ENCODE results near the gene NEK11. TPM values are rescaled to one million over a fixed set of nuclear protein-coding genes. Genes with fewer than 3 reads are reported as not detected.

NEK11 gene
- polyA plus RNA-seq, 1 donor (not counting 4 experiments of a cell fraction or from before 2014, with no cell fraction given) = 9.4 TPM

GRCh38 chr3:131390331-131390730 lies 363.7 kb downstream of the NEK11 start:
- no peak overlapping the region for H3K4me3 ChIP-seq (ENCODE audit: control insufficient read depth in 2 of 3, extremely low read depth in 1 of 3, insufficient read depth in 2 of 3, low read depth in 1 of 3, low read length in 3 of 3)
- H3K9me1 ChIP-seq (ENCODE audit: control insufficient read depth, extremely low read depth, insufficient read depth, low read length) = no peaks in the 10 kb centered on the region
- no peaks in the 10 kb centered on the region for H3K4me1 ChIP-seq (ENCODE audit: control insufficient read depth, extremely low read depth, insufficient read depth, low read length)
- H3K4me2 ChIP-seq (ENCODE audit: control insufficient read depth, extremely low read depth, insufficient read depth, low read depth, low read length) = no peak overlapping the region
- no peaks in the 10 kb centered on the region for H3K27me3 ChIP-seq (ENCODE audit: control insufficient read depth, extremely low read depth, insufficient read depth, low read length)
- no peak overlapping the region for H2AFZ ChIP-seq (ENCODE audit: control insufficient read depth, low read length)
- DNase-seq (ENCODE audit: low read depth, low spot score) (no peak), FAIRE-seq (no peak)
- H4K20me1 ChIP-seq (ENCODE audit: control insufficient read depth, extremely low read depth, insufficient read depth, low read length) = no peaks in the 10 kb centered on the region
- H3K9ac ChIP-seq (ENCODE audit: control insufficient read depth, extremely low read depth, insufficient read depth, low read length) = no peak overlapping the region
- no peaks in the 10 kb centered on the region for H3K36me3 ChIP-seq (ENCODE audit: control insufficient read depth in 2 of 2, extremely low read depth in 1 of 2, insufficient read depth in 2 of 2, low read length in 2 of 2)
- no peak overlapping the region for H3K27ac ChIP-seq (ENCODE audit: control insufficient read depth, insufficient read depth, low read length)
- no peaks in the 10 kb centered on the region for H3K9me3 ChIP-seq (ENCODE audit: control insufficient read depth, low read depth, low read length)
- H3K79me2 ChIP-seq (ENCODE audit: control insufficient read depth, insufficient read depth, low read length) = no peaks in the 10 kb centered on the region
- no peak for TF ChIP-seq CTCF (optimal IDR thresholded peaks at IDR 0.05 in 1 of 3, IDR thresholded peaks at IDR 0.05 in 1 of 3, conservative IDR thresholded peaks at IDR 0.05 in 1 of 3; ENCODE audit: extremely low read depth in 1 of 3, insufficient read depth in 2 of 3, low read length in 3 of 3)
- no peak for TF ChIP-seq EZH2 (IDR thresholded peaks at IDR 0.05; ENCODE audit: low read length)
- dilution Hi-C loops (cut with MboI; ENCODE audit: extremely low pct_ligation_motif_present, low sequenced_read_pairs) = no loop called here

DNA sequence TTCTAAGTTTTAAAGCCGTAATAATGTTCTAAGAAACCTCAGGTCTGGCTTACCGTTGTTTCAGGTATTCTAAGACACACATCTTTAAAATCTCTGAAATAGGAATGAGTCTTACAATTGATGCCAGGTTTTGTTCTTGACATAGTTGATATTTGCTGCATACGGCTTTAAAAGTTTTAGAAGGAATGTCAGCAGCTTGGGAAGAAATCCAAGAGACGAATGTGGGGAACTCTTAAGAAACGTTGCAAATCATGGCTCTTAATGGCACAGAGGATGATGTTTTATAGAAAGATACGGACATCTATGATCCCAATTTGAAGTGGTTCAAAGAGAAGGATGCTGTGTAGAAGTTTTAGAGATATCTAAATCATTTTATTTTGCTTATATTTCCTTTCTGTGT lies 366.4 kb downstream of the NEK11 start:
- no peak overlapping the region for H3K27ac ChIP-seq (ENCODE audit: control insufficient read depth, insufficient read depth, low read length)
- no peak for FAIRE-seq
- H3K79me2 ChIP-seq (ENCODE audit: control insufficient read depth, insufficient read depth, low read length) = no peaks in the 10 kb centered on the region
- dilution Hi-C loops (cut with MboI; ENCODE audit: extremely low pct_ligation_motif_present, low sequenced_read_pairs) = no loop called here
- H2AFZ ChIP-seq (ENCODE audit: control insufficient read depth, low read length) = no peak overlapping the region
- TF ChIP-seq EZH2 (IDR thresholded peaks at IDR 0.05; ENCODE audit: low read length) (no peak), CTCF (optimal IDR thresholded peaks at IDR 0.05 in 1 of 3, IDR thresholded peaks at IDR 0.05 in 1 of 3, conservative IDR thresholded peaks at IDR 0.05 in 1 of 3; ENCODE audit: extremely low read depth in 1 of 3, insufficient read depth in 2 of 3, low read length in 3 of 3) (no peak)
- no peaks in the 10 kb centered on the region for H3K9me3 ChIP-seq (ENCODE audit: control insufficient read depth, low read depth, low read length)
- no peak overlapping the region for H3K9ac ChIP-seq (ENCODE audit: control insufficient read depth, extremely low read depth, insufficient read depth, low read length)
- no peaks in the 10 kb centered on the region for H4K20me1 ChIP-seq (ENCODE audit: control insufficient read depth, extremely low read depth, insufficient read depth, low read length)
- H3K27me3 ChIP-seq (ENCODE audit: control insufficient read depth, extremely low read depth, insufficient read depth, low read length) = no peaks in the 10 kb centered on the region
- DNase-seq (ENCODE audit: low read depth, low spot score) = no peak
- no peaks in the 10 kb centered on the region for H3K9me1 ChIP-seq (ENCODE audit: control insufficient read depth, extremely low read depth, insufficient read depth, low read length)
- H3K4me1 ChIP-seq (ENCODE audit: control insufficient read depth, extremely low read depth, insufficient read depth, low read length) = no peaks in the 10 kb centered on the region
- H3K4me2 ChIP-seq (ENCODE audit: control insufficient read depth, extremely low read depth, insufficient read depth, low read depth, low read length) = no peak overlapping the region
- no peak overlapping the region for H3K4me3 ChIP-seq (ENCODE audit: control insufficient read depth in 2 of 3, extremely low read depth in 1 of 3, insufficient read depth in 2 of 3, low read depth in 1 of 3, low read length in 3 of 3)
- no peaks in the 10 kb centered on the region for H3K36me3 ChIP-seq (ENCODE audit: control insufficient read depth in 2 of 2, extremely low read depth in 1 of 2, insufficient read depth in 2 of 2, low read length in 2 of 2)

Measured in keratinocyte (primary cell).